ENCODE data around the gene EXOC3L1. TPM values are rescaled to one million over a fixed set of nuclear protein-coding genes. Genes with fewer than 3 reads are reported as not detected.

The EXOC3L1 gene
- total and polyA plus RNA-seq, 2 of the 13 experiments (the other 11 are each of a cell fraction or from before 2014, with no cell fraction given) = 0.12 TPM; not detected in 1

DNA sequence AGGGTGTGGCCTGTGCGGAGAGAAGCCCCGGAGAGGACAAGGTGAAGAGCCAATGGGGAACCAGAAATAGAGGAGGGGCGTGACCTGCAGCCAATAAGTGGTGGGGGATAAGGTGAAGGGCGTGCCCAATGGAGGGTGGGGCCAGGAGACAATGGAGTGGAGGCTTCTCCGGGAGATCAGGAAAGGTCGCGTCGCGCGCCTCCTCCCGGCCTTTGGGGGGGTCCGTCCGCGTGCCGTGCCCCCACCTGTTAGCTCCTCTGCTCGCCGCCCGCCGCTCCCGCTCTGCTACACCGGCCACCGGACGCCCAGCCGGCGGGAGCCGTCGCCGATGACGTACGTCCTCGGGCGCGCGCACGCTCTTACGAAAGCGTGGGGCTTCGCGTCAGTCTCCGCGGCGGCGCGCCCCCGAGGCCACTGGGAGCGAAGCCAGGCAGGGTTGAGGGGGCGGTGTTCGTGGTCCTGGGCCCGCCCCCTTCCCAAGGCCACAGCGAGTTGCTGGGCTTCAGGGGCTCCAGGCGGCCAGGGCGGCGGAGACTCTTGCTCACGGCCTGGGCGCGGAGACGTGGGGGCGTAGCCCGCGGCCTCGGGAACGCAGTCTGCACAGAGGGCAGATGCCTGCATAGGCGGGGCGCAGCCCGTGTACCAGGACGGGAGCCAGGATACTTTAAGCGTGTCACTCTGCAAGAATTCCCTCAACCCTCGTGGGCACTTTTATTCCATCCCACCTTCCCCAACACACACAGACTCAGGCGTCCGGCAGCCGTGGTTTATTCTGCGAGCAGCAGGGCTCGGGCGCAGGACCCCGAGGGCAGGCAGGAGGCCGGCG lies 6.1 kb downstream of the EXOC3L1 start, which contains the start of gene MATCAP1 (continued):
- TF ChIP-seq, protein P1, sequence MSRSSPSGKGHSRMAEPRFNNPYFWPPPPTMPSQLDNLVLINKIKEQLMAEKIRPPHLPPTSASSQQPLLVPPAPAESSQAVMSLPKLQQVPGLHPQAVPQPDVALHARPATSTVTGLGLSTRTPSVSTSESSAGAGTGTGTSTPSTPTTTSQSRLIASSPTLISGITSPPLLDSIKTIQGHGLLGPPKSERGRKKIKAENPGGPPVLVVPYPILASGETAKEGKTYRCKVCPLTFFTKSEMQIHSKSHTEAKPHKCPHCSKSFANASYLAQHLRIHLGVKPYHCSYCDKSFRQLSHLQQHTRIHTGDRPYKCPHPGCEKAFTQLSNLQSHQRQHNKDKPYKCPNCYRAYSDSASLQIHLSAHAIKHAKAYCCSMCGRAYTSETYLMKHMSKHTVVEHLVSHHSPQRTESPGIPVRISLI (CRISPR knock-in tag; IDR thresholded peaks at IDR 0.05; ENCODE audit: borderline replicate concordance) = 0 out of 2 replicates have a peak, but pooled peaks have one; percentile 42
- TF ChIP-seq YEATS4 (CRISPR knock-in tag; IDR thresholded peaks at IDR 0.05; ENCODE audit: borderline replicate concordance) (peak; percentile 90; the same call in 1 of the 2 replicates), ZNF367 (CRISPR knock-in tag; IDR thresholded peaks at IDR 0.05; ENCODE audit: borderline replicate concordance) (no peak), JUNB (CRISPR knock-in tag; IDR thresholded peaks at IDR 0.05; ENCODE audit: borderline replicate concordance) (no peak), TARDBP (CRISPR knock-in tag; IDR thresholded peaks at IDR 0.05) (peak; percentile 93), HNRNPH1 (optimal IDR thresholded peaks at IDR 0.05; ENCODE audit: low read depth, low read length) (no peak), BORCS8-MEF2B (CRISPR knock-in tag; IDR thresholded peaks at IDR 0.05) (peak; percentile 84), FOXP1 (IDR thresholded peaks at IDR 0.05) (no peak), FOXP1 (CRISPR knock-in tag; IDR thresholded peaks at IDR 0.05) (no peak), ZNF674 (CRISPR knock-in tag; IDR thresholded peaks at IDR 0.05; ENCODE audit: low read depth) (0 out of 2 replicates have a peak, but pooled peaks have one; percentile 19), ZNF569 (CRISPR knock-in tag; IDR thresholded peaks at IDR 0.05; ENCODE audit: borderline replicate concordance) (no peak; the same call in 1 of the 2 replicates), MIER3 (CRISPR knock-in tag; IDR thresholded peaks at IDR 0.05; ENCODE audit: borderline replicate concordance) (peak; percentile 83), ZNF549 (CRISPR knock-in tag; IDR thresholded peaks at IDR 0.05) (no peak), KLF16 (CRISPR knock-in tag; IDR thresholded peaks at IDR 0.05) (peak in 1 of 2 experiments; percentile 98; a peak in 2 of 4 replicates), ZNF782 (CRISPR knock-in tag; IDR thresholded peaks at IDR 0.05; ENCODE audit: borderline replicate concordance) (peak; percentile 93; the same call in 1 of the 2 replicates), MTF2 (CRISPR knock-in tag; IDR thresholded peaks at IDR 0.05; ENCODE audit: borderline replicate concordance) (peak; percentile 93; the same call in 1 of the 2 replicates), ZNF652 (CRISPR knock-in tag; IDR thresholded peaks at IDR 0.05; ENCODE audit: borderline replicate concordance, low read depth) (no peak), HOXA3 (CRISPR knock-in tag; IDR thresholded peaks at IDR 0.05) (peak; percentile 99), ZNF138 (CRISPR knock-in tag; IDR thresholded peaks at IDR 0.05; ENCODE audit: low read depth) (peak; percentile 73; the same call in 1 of the 2 replicates), TBP (CRISPR knock-in tag; IDR thresholded peaks at IDR 0.05) (0 out of 2 replicates have a peak, but pooled peaks have one; percentile 66), HBP1 (CRISPR knock-in tag; IDR thresholded peaks at IDR 0.05; ENCODE audit: low read depth) (peak; percentile 96; the same call in 1 of the 2 replicates)
- TF ChIP-seq, protein P2, sequence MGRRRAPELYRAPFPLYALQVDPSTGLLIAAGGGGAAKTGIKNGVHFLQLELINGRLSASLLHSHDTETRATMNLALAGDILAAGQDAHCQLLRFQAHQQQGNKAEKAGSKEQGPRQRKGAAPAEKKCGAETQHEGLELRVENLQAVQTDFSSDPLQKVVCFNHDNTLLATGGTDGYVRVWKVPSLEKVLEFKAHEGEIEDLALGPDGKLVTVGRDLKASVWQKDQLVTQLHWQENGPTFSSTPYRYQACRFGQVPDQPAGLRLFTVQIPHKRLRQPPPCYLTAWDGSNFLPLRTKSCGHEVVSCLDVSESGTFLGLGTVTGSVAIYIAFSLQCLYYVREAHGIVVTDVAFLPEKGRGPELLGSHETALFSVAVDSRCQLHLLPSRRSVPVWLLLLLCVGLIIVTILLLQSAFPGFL (CRISPR knock-in tag; IDR thresholded peaks at IDR 0.05) = no peak
- TF ChIP-seq, protein P3, sequence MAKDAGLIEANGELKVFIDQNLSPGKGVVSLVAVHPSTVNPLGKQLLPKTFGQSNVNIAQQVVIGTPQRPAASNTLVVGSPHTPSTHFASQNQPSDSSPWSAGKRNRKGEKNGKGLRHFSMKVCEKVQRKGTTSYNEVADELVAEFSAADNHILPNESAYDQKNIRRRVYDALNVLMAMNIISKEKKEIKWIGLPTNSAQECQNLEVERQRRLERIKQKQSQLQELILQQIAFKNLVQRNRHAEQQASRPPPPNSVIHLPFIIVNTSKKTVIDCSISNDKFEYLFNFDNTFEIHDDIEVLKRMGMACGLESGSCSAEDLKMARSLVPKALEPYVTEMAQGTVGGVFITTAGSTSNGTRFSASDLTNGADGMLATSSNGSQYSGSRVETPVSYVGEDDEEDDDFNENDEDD (CRISPR knock-in tag; IDR thresholded peaks at IDR 0.05; ENCODE audit: borderline replicate concordance) = peak; percentile 71

Measured in HepG2 (cell line).